GM23338 (cell line): ENCODE results near the gene PRKCD. TPM values are rescaled to one million over a fixed set of nuclear protein-coding genes. Genes with fewer than 3 reads are reported as not detected.

Source experiments
- ATAC-seq: fragments of 200-7000 bp; cut with Tn5 transposase; 3 replicates; pipeline ENCODE4 v1.9.1; 2020
- DNase-seq: peaks from one replicate; pipeline ENCODE4 v3.0.0-alpha.2; 2015; ENCODE audit warnings: low spot score
- H2AFZ ChIP-seq: fragments of 200-600 bp; sonication (generic); 2 replicates; pipeline ENCODE4 v1.8.0; 2016; ENCODE audit warnings: antibody characterized with exemption, mild to moderate bottlenecking, moderate library complexity
- H3F3A ChIP-seq: fragments of 200-600 bp; sonication (generic); replicated peaks from 2 replicates; pipeline ENCODE4 v1.8.0; 2017; ENCODE audit warnings: antibody characterized with exemption, mixed run types, low read depth
- H3K27ac ChIP-seq: fragments of 200-600 bp; sonication (generic); 2 replicates; pipeline ENCODE4 v1.6.1; 2016; ENCODE audit warnings: low read depth
- H3K27me3 ChIP-seq: fragments of 200-600 bp; sonication (generic); 2 replicates; pipeline ENCODE4 v1.8.0; 2016; ENCODE audit warnings: mild to moderate bottlenecking, mixed run types, moderate library complexity; ENCODE audit not compliant: insufficient read depth
- H3K36me3 ChIP-seq: fragments of 200-600 bp; sonication (generic); 2 replicates; pipeline ENCODE4 v1.8.0; 2016; ENCODE audit warnings: mild to moderate bottlenecking; ENCODE audit not compliant: insufficient read depth
- H3K4me1 ChIP-seq: fragments of 200-600 bp; sonication (generic); 2 replicates; pipeline ENCODE4 v1.8.0; 2016; ENCODE audit warnings: mild to moderate bottlenecking, moderate library complexity; ENCODE audit not compliant: insufficient read depth
- H3K4me2 ChIP-seq: fragments of 200-600 bp; sonication (generic); 2 replicates; pipeline ENCODE4 v1.7.1; 2017; ENCODE audit warnings: mixed run types
- H3K4me3 ChIP-seq: fragments of 200-600 bp; sonication (generic); 2 replicates; pipeline ENCODE4 v1.6.1; 2016; ENCODE audit warnings: mixed run types
- H3K79me2 ChIP-seq: fragments of 200-600 bp; sonication (generic); replicated peaks from 2 replicates; pipeline ENCODE4 v1.8.0; 2017; ENCODE audit warnings: mild to moderate bottlenecking; ENCODE audit not compliant: insufficient read depth
- H3K9me2 ChIP-seq: fragments of 200-600 bp; sonication (generic); 2 replicates; pipeline ENCODE4 v1.8.0; 2017; ENCODE audit not compliant: insufficient read depth
- H4K20me1 ChIP-seq: fragments of 200-600 bp; sonication (generic); replicated peaks from 2 replicates; pipeline ENCODE4 v1.8.0; 2017; ENCODE audit warnings: mild to moderate bottlenecking; ENCODE audit not compliant: insufficient read depth
- H3K27ac Mint-ChIP-seq: 2 replicates; pipeline ENCODE4 v1.8.0; 2020; ENCODE audit warnings: inconsistent platforms, mild to moderate bottlenecking, moderate library complexity, mixed read lengths
- H3K27me3 Mint-ChIP-seq: 3 replicates; pipeline ENCODE4 v1.8.0; 2022; ENCODE audit warnings: low read depth, mild to moderate bottlenecking, moderate library complexity, mixed read lengths, inconsistent platforms; ENCODE audit not compliant: insufficient read depth, poor library complexity
- H3K36me3 Mint-ChIP-seq: 3 replicates; pipeline ENCODE4 v1.8.0; 2021; ENCODE audit warnings: low read depth, mild to moderate bottlenecking, inconsistent platforms, moderate library complexity, mixed read lengths
- H3K4me1 Mint-ChIP-seq: 3 replicates; pipeline ENCODE4 v1.8.0; 2020; ENCODE audit warnings: mild to moderate bottlenecking, inconsistent platforms, mixed read lengths
- H3K4me3 Mint-ChIP-seq: 3 replicates; pipeline ENCODE4 v1.8.0; 2021; ENCODE audit warnings: moderate library complexity, mild to moderate bottlenecking, inconsistent platforms, mixed read lengths
- H3K9me3 Mint-ChIP-seq: 3 replicates; pipeline ENCODE4 v1.8.0; 2020; ENCODE audit warnings: moderate library complexity, mild to moderate bottlenecking, inconsistent platforms, mixed read lengths
- CREB1 ChIP-seq: fragments of 250-450 bp; sonication (Bioruptor Pico); IDR thresholded peaks from 2 replicates; pipeline ENCODE4 v1.5.0; 2020; ENCODE audit warnings: low read depth, mild to moderate bottlenecking, moderate library complexity
- ETS1 ChIP-seq: IDR thresholded peaks from 2 replicates; pipeline ENCODE4 v1.6.1; 2016; ENCODE audit warnings: antibody characterized with exemption
- EZH2 ChIP-seq: fragments of 200-600 bp; sonication (generic); IDR thresholded peaks from one replicate; pipeline ENCODE4 v1.8.0; 2017; ENCODE audit warnings: antibody characterized with exemption, mild to moderate bottlenecking, low read depth; ENCODE audit not compliant: unreplicated experiment
- EZH2phosphoT487 ChIP-seq: fragments of 200-600 bp; sonication (generic); IDR thresholded peaks from one replicate; pipeline ENCODE4 v1.8.1; 2018; ENCODE audit warnings: antibody characterized with exemption; ENCODE audit not compliant: unreplicated experiment
- JUNB ChIP-seq: IDR thresholded peaks from one replicate; pipeline ENCODE4 v1.6.1; 2016; ENCODE audit warnings: antibody characterized with exemption; ENCODE audit not compliant: unreplicated experiment
- POLR2AphosphoS5 ChIP-seq: IDR thresholded peaks from 2 replicates; pipeline ENCODE4 v1.6.1; 2016; ENCODE audit warnings: antibody characterized with exemption, low read depth
- STAT1 ChIP-seq: IDR thresholded peaks from one replicate; pipeline ENCODE4 v1.6.1; 2016; ENCODE audit warnings: antibody characterized with exemption; ENCODE audit not compliant: unreplicated experiment
- ZNF114 ChIP-seq: fragments of 250-450 bp; sonication (Bioruptor Pico); IDR thresholded peaks from 2 replicates; pipeline ENCODE4 v1.5.0; 2020; ENCODE audit warnings: mild to moderate bottlenecking, moderate library complexity
- ZNF462 ChIP-seq: fragments of 250-450 bp; sonication (Bioruptor Pico); IDR thresholded peaks from 2 replicates; pipeline ENCODE4 v1.5.0; 2020; ENCODE audit warnings: mild to moderate bottlenecking, moderate library complexity
- polyA plus RNA-seq: library from polyadenylated mRNA; unstranded; fragments of >200 nt; fragmentation: Nextera tagmentation; extraction: Ambion mirVana; gene quantifications from 2 replicates; pipeline ENCODE4 v1.2.1, GENCODE V29; 2016
- total RNA-seq: library from RNA; depleted of rRNA; stranded (reverse); fragments of >200 nt; shearing (Covaris generic); gene quantifications from 2 replicates; pipeline ENCODE4 v1.2.3, GENCODE V29; 2014

Gene PRKCD
- total and polyA plus RNA-seq, 2 experiments from 2014 or later: 11.3 to 11.8 TPM

- TF ChIP-seq ZNF462: no peak
- TF ChIP-seq POLR2AphosphoS5: no peak
- TF ChIP-seq EZH2phosphoT487: no peak
- no peak for TF ChIP-seq JUNB
- TF ChIP-seq ZNF114: no peak
- TF ChIP-seq ETS1: no peak
- TF ChIP-seq CREB1 (CRISPR knock-in tag): no peak
These were observed 25.7 kb downstream of the PRKCD start (continued) for GRCh38 chr3:53186726-53187125.

DNA sequence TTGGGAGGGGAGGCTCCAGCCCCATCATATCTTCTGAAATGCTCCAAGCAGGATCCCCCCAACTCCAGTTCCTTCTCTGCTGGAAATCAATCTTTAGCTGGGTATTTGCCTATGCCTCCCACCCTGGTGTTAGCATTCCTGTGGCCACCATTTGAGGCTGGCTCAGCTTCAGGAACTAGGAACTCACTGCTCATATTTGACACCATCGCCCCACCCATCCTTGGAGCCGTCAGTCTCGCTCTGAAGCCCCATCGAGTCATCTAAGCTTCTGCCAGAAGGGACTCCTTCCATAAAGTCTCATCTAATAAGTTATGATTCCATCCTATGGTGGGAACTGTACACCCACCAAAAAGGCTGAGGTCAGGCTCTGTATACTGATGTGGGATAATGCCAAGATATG lies 26.4 kb downstream of the PRKCD start:
- no peaks in the 10 kb centered on the region for H4K20me1 ChIP-seq
- H3K4me1 ChIP-seq: no peaks in the 10 kb centered on the region
- H3F3A ChIP-seq: no peaks in the 10 kb centered on the region
- H2AFZ ChIP-seq: no peak overlapping the region
- Mint-ChIP-seq H3K27me3 (peaks cover 4% of the 10 kb centered on the region), H3K4me1 (peaks cover 9% of the 10 kb centered on the region), H3K9me3 (no peaks in the 10 kb centered on the region), H3K4me3 (no peak overlapping the region), H3K27ac (no peak overlapping the region), H3K36me3 (no peaks in the 10 kb centered on the region; the same call in 2 of the 3 replicates)
- ATAC-seq: no peak
- no peaks in the 10 kb centered on the region for H3K79me2 ChIP-seq
- no peak overlapping the region for H3K4me3 ChIP-seq
- H3K27ac ChIP-seq: no peak overlapping the region
- no peaks in the 10 kb centered on the region for H3K9me2 ChIP-seq
- no peak for DNase-seq
- no peak overlapping the region for H3K4me2 ChIP-seq
- H3K36me3 ChIP-seq: no peaks in the 10 kb centered on the region
- H3K27me3 ChIP-seq: no peaks in the 10 kb centered on the region
- no peak for TF ChIP-seq POLR2AphosphoS5
- TF ChIP-seq ZNF114: no peak
- no peak for TF ChIP-seq JUNB
- no peak for TF ChIP-seq STAT1
- no peak for TF ChIP-seq EZH2
- no peak for TF ChIP-seq ZNF462
- no peak for TF ChIP-seq EZH2phosphoT487
